IPS-18a (cell line): Measurements from ENCODE around the gene PTPA.

Experiments
- H3K27ac ChIP-seq: one replicate; pipeline ENCODE4 v1.5.1; 2013; ENCODE audit warnings: low read length
- H3K27me3 ChIP-seq: one replicate; pipeline ENCODE4 v1.6.1; 2013; ENCODE audit warnings: mild to moderate bottlenecking, low read length; ENCODE audit not compliant: control insufficient read depth, insufficient read depth
- H3K36me3 ChIP-seq: one replicate; pipeline ENCODE4 v1.6.1; 2013; ENCODE audit warnings: low read depth, low read length; ENCODE audit not compliant: control insufficient read depth
- H3K4me1 ChIP-seq: one replicate; pipeline ENCODE4 v1.6.1; 2013; ENCODE audit warnings: low read depth, low read length; ENCODE audit not compliant: control insufficient read depth
- H3K4me3 ChIP-seq: one replicate; pipeline ENCODE4 v1.5.1; 2013; ENCODE audit warnings: low read length
- H3K9ac ChIP-seq: one replicate; pipeline ENCODE4 v1.6.1; 2013; ENCODE audit warnings: mild to moderate bottlenecking, low read length, moderate library complexity
- H3K9me3 ChIP-seq: one replicate; pipeline ENCODE4 v1.6.1; 2013; ENCODE audit warnings: low read depth, low read length; ENCODE audit not compliant: control insufficient read depth

Gene PTPA

GRCh38 chr9:129110740-129111527 lies at the start of gene PTPA, which contains the start of gene CRAT:
Gene PTPA (plus strand): TSS chr9:129111415. CDS start chr9:129111601, 186 bp downstream.
Gene CRAT (minus strand): TSS chr9:129110793. CDS start chr9:129110509, 284 bp downstream.
- peak within 1 kb of the TSS; percentile 86 for H3K4me3 ChIP-seq
- H3K4me1 ChIP-seq = no peaks in the 10 kb centered on the region

GRCh38 chr9:129063061-129063460 lies 48.2 kb upstream of the PTPA start:
- H3K27ac ChIP-seq = no peak overlapping the region
- H3K4me3 ChIP-seq = no peak overlapping the region
- no peaks in the 10 kb centered on the region for H3K9me3 ChIP-seq
- no peaks in the 10 kb centered on the region for H3K27me3 ChIP-seq
- peaks cover 33% of the 10 kb centered on the region for H3K36me3 ChIP-seq
- H3K4me1 ChIP-seq = no peaks in the 10 kb centered on the region
- H3K9ac ChIP-seq = no peak overlapping the region

More at GRCh38 chr9:129110740-129111527, at the start of gene PTPA, which contains the start of gene CRAT:
- Histone ChIP-seq H3K9ac (peak within 1 kb of the TSS; percentile 91), H3K9me3 (no peaks in the 10 kb centered on the region), H3K27ac (peak within 1 kb of the TSS; percentile 83), H3K27me3 (peaks cover 15% of the 10 kb centered on the region), H3K36me3 (no peaks in the 10 kb centered on the region)

- no peaks in the 10 kb centered on the region for H3K27me3 ChIP-seq
- H3K9ac ChIP-seq = no peak overlapping the region
- no peaks in the 10 kb centered on the region for H3K9me3 ChIP-seq
- no peak overlapping the region for H3K4me3 ChIP-seq
- no peaks in the 10 kb centered on the region for H3K4me1 ChIP-seq
- no peak overlapping the region for H3K27ac ChIP-seq
- peaks cover 33% of the 10 kb centered on the region for H3K36me3 ChIP-seq
Observed at GRCh38 chr9:129064499-129064908, 46.7 kb upstream of the PTPA start.

- Histone ChIP-seq H3K27me3 (no peaks in the 10 kb centered on the region), H3K4me1 (peaks cover 19% of the 10 kb centered on the region), H3K4me3 (no peak overlapping the region), H3K36me3 (peaks cover 19% of the 10 kb centered on the region), H3K9ac (no peak overlapping the region), H3K27ac (no peak overlapping the region), H3K9me3 (no peaks in the 10 kb centered on the region)
Observed at GRCh38 chr9:129068110-129068509, 43.1 kb upstream of the PTPA start.

- Histone ChIP-seq H3K9me3 (no peaks in the 10 kb centered on the region), H3K27ac (no peak overlapping the region), H3K4me3 (no peak overlapping the region), H3K4me1 (peaks cover 19% of the 10 kb centered on the region), H3K9ac (no peak overlapping the region), H3K36me3 (peaks cover 16% of the 10 kb centered on the region), H3K27me3 (no peaks in the 10 kb centered on the region)
Observed at GRCh38 chr9:129068990-129069861, 42.0 kb upstream of the PTPA start.

GRCh38 chr9:129069862-129070641 lies 41.2 kb upstream of the PTPA start:
- H3K27ac ChIP-seq = no peak overlapping the region
- H3K4me1 ChIP-seq = peaks cover 19% of the 10 kb centered on the region
- no peak overlapping the region for H3K9ac ChIP-seq
- H3K27me3 ChIP-seq = no peaks in the 10 kb centered on the region
- H3K36me3 ChIP-seq = peaks cover 11% of the 10 kb centered on the region
- H3K4me3 ChIP-seq = no peak overlapping the region
- H3K9me3 ChIP-seq = no peaks in the 10 kb centered on the region

GRCh38 chr9:129070696-129071525 lies 40.3 kb upstream of the PTPA start:
- H3K9ac ChIP-seq = peak overlapping the region; percentile 22
- H3K4me1 ChIP-seq = peaks cover 19% of the 10 kb centered on the region
- no peaks in the 10 kb centered on the region for H3K27me3 ChIP-seq
- peaks cover 7% of the 10 kb centered on the region for H3K36me3 ChIP-seq
- peak overlapping the region; percentile 7 for H3K4me3 ChIP-seq
- H3K9me3 ChIP-seq = no peaks in the 10 kb centered on the region
- no peak overlapping the region for H3K27ac ChIP-seq

GRCh38 chr9:129071526-129072126 lies 39.6 kb upstream of the PTPA start:
- Histone ChIP-seq H3K36me3 (peaks cover 5% of the 10 kb centered on the region), H3K9ac (peak overlapping the region; percentile 22), H3K4me3 (peak overlapping the region; percentile 7), H3K9me3 (no peaks in the 10 kb centered on the region), H3K4me1 (peaks cover 19% of the 10 kb centered on the region), H3K27ac (no peak overlapping the region), H3K27me3 (no peaks in the 10 kb centered on the region)

GRCh38 chr9:129072171-129072570 lies 39.0 kb upstream of the PTPA start:
- H3K9me3 ChIP-seq = no peaks in the 10 kb centered on the region
- H3K36me3 ChIP-seq = peaks cover 5% of the 10 kb centered on the region
- H3K27ac ChIP-seq = no peak overlapping the region
- H3K9ac ChIP-seq = no peak overlapping the region
- H3K4me1 ChIP-seq = peaks cover 19% of the 10 kb centered on the region
- H3K27me3 ChIP-seq = no peaks in the 10 kb centered on the region
- H3K4me3 ChIP-seq = peak overlapping the region; percentile 7

- no peaks in the 10 kb centered on the region for H3K27me3 ChIP-seq
- no peaks in the 10 kb centered on the region for H3K36me3 ChIP-seq
- H3K4me3 ChIP-seq = no peak overlapping the region
- no peak overlapping the region for H3K9ac ChIP-seq
- no peaks in the 10 kb centered on the region for H3K9me3 ChIP-seq
- peaks cover 19% of the 10 kb centered on the region for H3K4me1 ChIP-seq
- H3K27ac ChIP-seq = no peak overlapping the region
Observed at GRCh38 chr9:129073404-129073803, 37.8 kb upstream of the PTPA start.
